Activated naive CD4-positive, alpha-beta T cell treated with anti-CD3 and anti-CD28 coated beads, Interleukin-2, amount 50 U/mL, for 16 hours (primary cell): ENCODE results near the gene YJEFN3.

Source experiments
- DNase-seq: peaks from one replicate; pipeline ENCODE4 v3.0.0-alpha.2; 2020

YJEFN3 gene

GRCh38 chr19:19558055-19558454 lies 29.3 kb downstream of the YJEFN3 start:
- no peak for DNase-seq

GRCh38 chr19:19558636-19559035 lies 29.9 kb downstream of the YJEFN3 start:
- DNase-seq = no peak

GRCh38 chr19:19559931-19560330 lies 31.2 kb downstream of the YJEFN3 start:
- DNase-seq = no peak

GRCh38 chr19:19561946-19562664 lies 33.4 kb downstream of the YJEFN3 start:
- no peak for DNase-seq

- DNase-seq = peak; percentile 27
These were observed 34.1 kb downstream of the YJEFN3 start for GRCh38 chr19:19562665-19563347.

GRCh38 chr19:19563348-19563848 lies 34.7 kb downstream of the YJEFN3 start:
- DNase-seq = no peak

- DNase-seq = no peak
These were observed 37.6 kb downstream of the YJEFN3 start for GRCh38 chr19:19566306-19566705.

GRCh38 chr19:19567391-19567790 lies 38.7 kb downstream of the YJEFN3 start:
- no peak for DNase-seq

GRCh38 chr19:19568802-19569756 lies 40.4 kb downstream of the YJEFN3 start:
- DNase-seq = no peak

GRCh38 chr19:19570571-19570970 lies 41.9 kb downstream of the YJEFN3 start:
- DNase-seq = no peak

- no peak for DNase-seq
These were observed 42.5 kb downstream of the YJEFN3 start for GRCh38 chr19:19571071-19571786.

GRCh38 chr19:19575411-19575810 lies 46.7 kb downstream of the YJEFN3 start:
- no peak for DNase-seq

- no peak for DNase-seq
These were observed 49.5 kb downstream of the YJEFN3 start for GRCh38 chr19:19578252-19578651.

- no peak for DNase-seq
These were observed 51.0 kb downstream of the YJEFN3 start for GRCh38 chr19:19579533-19580361.

- no peak for DNase-seq
These were observed 51.7 kb downstream of the YJEFN3 start for GRCh38 chr19:19580418-19580817.

GRCh38 chr19:19581391-19581790 lies 52.7 kb downstream of the YJEFN3 start:
- DNase-seq = no peak

GRCh38 chr19:19582471-19582870 lies 53.8 kb downstream of the YJEFN3 start:
- DNase-seq = no peak

GRCh38 chr19:19584356-19584755 lies 55.6 kb downstream of the YJEFN3 start:
- no peak for DNase-seq
